IMR-90 (cell line): ENCODE measurements around the gene FAF2. TPM values are rescaled to one million over a fixed set of nuclear protein-coding genes. Genes with fewer than 3 reads are reported as not detected.

Experiments
- ATAC-seq: fragments of 200-7000 bp; cut with Tn5 transposase; 2 replicates; pipeline ENCODE4 v1.9.1; 2020; ENCODE audit warnings: low read depth, mild to moderate bottlenecking, moderate library complexity
- BruUV-seq: library from RNA; stranded (reverse); fragments of 400-500 nt; replicated peaks from 2 replicates; lab custom pipeline; 2021; lab: Mats Ljungman, UMichigan
- CTCF ChIA-PET: fragments of 300-600 bp; formaldehyde crosslinking; extraction: SDS; loops from one replicate; lab custom pipeline; 2021; ENCODE audit warnings: antibody characterized with exemption; lab: Yijun Ruan, JAX
- POLR2A ChIA-PET: fragments of 300-600 bp; sonication (Branson Sonifier 250); formaldehyde crosslinking; loops from one replicate; lab custom pipeline; 2022; ENCODE audit warnings: antibody characterized with exemption; ENCODE audit not compliant: unreplicated experiment; lab: Charles Lee
- DNase-seq: peaks from one replicate; pipeline ENCODE4 v3.0.0; 2013
- H2AFZ ChIP-seq: replicated peaks from 2 replicates; pipeline ENCODE3; 2013; ENCODE audit warnings: low read length, mild to moderate bottlenecking; ENCODE audit not compliant: poor library complexity
- H2AK5ac ChIP-seq: 2 replicates; pipeline ENCODE4 v1.6.1; 2013; ENCODE audit warnings: low read depth, low read length, inconsistent platforms
- H2AK9ac ChIP-seq: replicated peaks from 2 replicates; pipeline ENCODE3; 2013; ENCODE audit warnings: mild to moderate bottlenecking, low read depth, low read length, moderate library complexity; ENCODE audit not compliant: poor library complexity
- H2BK120ac ChIP-seq: 2 replicates; pipeline ENCODE4 v1.6.1; 2013; ENCODE audit warnings: low read depth, low read length, inconsistent platforms
- H2BK15ac ChIP-seq: 3 replicates; pipeline ENCODE4 v1.6.1; 2013; ENCODE audit warnings: low read depth, low read length, inconsistent platforms
- H2BK20ac ChIP-seq: 2 replicates; pipeline ENCODE4 v1.6.1; 2013; ENCODE audit warnings: low read depth, mild to moderate bottlenecking, inconsistent platforms, low read length, moderate library complexity
- H2BK5ac ChIP-seq: 2 replicates; pipeline ENCODE4 v1.6.1; 2013; ENCODE audit warnings: mild to moderate bottlenecking, low read depth, low read length, inconsistent platforms; ENCODE audit not compliant: poor library complexity, severe bottlenecking
- H3K14ac ChIP-seq: replicated peaks from 2 replicates; pipeline ENCODE4 v1.6.1; 2013; ENCODE audit warnings: low read depth, low read length, inconsistent platforms
- H3K18ac ChIP-seq: 2 replicates; pipeline ENCODE4 v1.6.1; 2013; ENCODE audit warnings: low read depth, low read length, control low read depth
- H3K23ac ChIP-seq: 2 replicates; pipeline ENCODE4 v1.6.1; 2013; ENCODE audit warnings: low read depth, low read length, inconsistent platforms
- H3K27ac ChIP-seq: 2 replicates; pipeline ENCODE4 v1.5.1; 2013; ENCODE audit warnings: mild to moderate bottlenecking, control low read depth, low read length; ENCODE audit not compliant: insufficient read depth
- H3K27me3 ChIP-seq: 2 replicates; pipeline ENCODE4 v1.6.1; 2013; ENCODE audit warnings: low read length; ENCODE audit not compliant: control insufficient read depth, insufficient read depth
- H3K36me3 ChIP-seq: 2 replicates; pipeline ENCODE4 v1.6.1; 2013; ENCODE audit warnings: low read length, mixed read lengths; ENCODE audit not compliant: control insufficient read depth, insufficient read depth
- H3K4ac ChIP-seq: 2 replicates; pipeline ENCODE4 v1.6.1; 2013; ENCODE audit warnings: low read depth, low read length, inconsistent platforms
- H3K4me1 ChIP-seq: 2 replicates; pipeline ENCODE4 v1.6.1; 2013; ENCODE audit warnings: low read length, mixed read lengths; ENCODE audit not compliant: control insufficient read depth, insufficient read depth
- H3K4me2 ChIP-seq: 2 replicates; pipeline ENCODE4 v1.6.1; 2013; ENCODE audit warnings: low read depth, mild to moderate bottlenecking, control low read depth, low read length, moderate library complexity
- H3K4me3 ChIP-seq: 2 replicates; pipeline ENCODE4 v1.5.1; 2013; ENCODE audit warnings: low read depth, mild to moderate bottlenecking, control low read depth, low read length, moderate library complexity; ENCODE audit not compliant: insufficient read depth
- H3K56ac ChIP-seq: 2 replicates; pipeline ENCODE4 v1.6.1; 2013; ENCODE audit warnings: low read length, inconsistent platforms; ENCODE audit not compliant: insufficient read depth; ENCODE audit errors: extremely low read depth
- H3K79me1 ChIP-seq, 2 experiments: 2 replicates each; pipeline ENCODE4 v1.6.1; 2013; ENCODE audit warnings: low read length in 2 of 2, inconsistent platforms in 1 of 2, low read depth in 1 of 2
- H3K9ac ChIP-seq: 2 replicates; pipeline ENCODE4 v1.6.1; 2013; ENCODE audit warnings: low read depth, low read length, control low read depth
- H3K9me1 ChIP-seq: 2 replicates; pipeline ENCODE4 v1.6.1; 2013; ENCODE audit warnings: low read length, inconsistent platforms; ENCODE audit not compliant: insufficient read depth
- H3K9me3 ChIP-seq: 2 replicates; pipeline ENCODE4 v1.6.1; 2013; ENCODE audit warnings: low read length; ENCODE audit not compliant: control insufficient read depth, insufficient read depth
- H4K20me1 ChIP-seq: 2 replicates; pipeline ENCODE4 v1.6.1; 2013; ENCODE audit warnings: low read length, inconsistent platforms; ENCODE audit not compliant: insufficient read depth
- H4K5ac ChIP-seq: 2 replicates; pipeline ENCODE4 v1.6.1; 2013; ENCODE audit warnings: mild to moderate bottlenecking, low read depth, low read length, control low read depth
- H4K8ac ChIP-seq, 2 experiments: 2 replicates each; pipeline ENCODE4 v1.6.1; 2013; ENCODE audit warnings: low read depth in 2 of 2, low read length in 2 of 2, control low read depth in 1 of 2, inconsistent platforms in 1 of 2
- H4K91ac ChIP-seq: 2 replicates; pipeline ENCODE4 v1.6.1; 2013; ENCODE audit warnings: low read depth, low read length, inconsistent platforms; ENCODE audit not compliant: insufficient read depth
- BHLHE40 ChIP-seq: fragments of 150-350 bp; IDR thresholded peaks from 2 replicates; pipeline ENCODE4 v1.6.1; 2016; ENCODE audit warnings: mild to moderate bottlenecking, low read depth, low read length
- CEBPB ChIP-seq: IDR thresholded peaks from 2 replicates; pipeline ENCODE4 v1.6.1; 2012; ENCODE audit warnings: low read depth, low read length, improper control_type of control experiment
- CHD1 ChIP-seq: IDR thresholded peaks from 2 replicates; pipeline ENCODE4 v1.6.1; 2012; ENCODE audit warnings: low read depth, low read length, improper control_type of control experiment
- CTCF ChIP-seq: conservative IDR thresholded peaks from 2 replicates; pipeline ENCODE4 v1.5.1; 2012; ENCODE audit warnings: mild to moderate bottlenecking, low read depth, low read length, improper control_type of control experiment
- ELK1 ChIP-seq: fragments of 150-350 bp; IDR thresholded peaks from 2 replicates; pipeline ENCODE4 v1.6.1; 2016; ENCODE audit warnings: low read depth, mild to moderate bottlenecking, low read length, moderate library complexity, borderline replicate concordance
- FOS ChIP-seq: fragments of 150-350 bp; IDR thresholded peaks from 2 replicates; pipeline ENCODE4 v1.6.1; 2016; ENCODE audit warnings: low read depth, low read length
- MAFK ChIP-seq: IDR thresholded peaks from 2 replicates; pipeline ENCODE4 v1.6.1; 2012; ENCODE audit warnings: low read depth, low read length, improper control_type of control experiment
- NFE2L2 ChIP-seq: fragments of 150-350 bp; IDR thresholded peaks from 2 replicates; pipeline ENCODE4 v1.6.1; 2016; ENCODE audit warnings: low read depth, mild to moderate bottlenecking, low read length
- POLR2A ChIP-seq: IDR thresholded peaks from 2 replicates; pipeline ENCODE4 v1.6.1; 2012; ENCODE audit warnings: mild to moderate bottlenecking, low read depth, low read length
- RAD21 ChIP-seq: IDR thresholded peaks from 2 replicates; pipeline ENCODE4 v1.6.1; 2012; ENCODE audit warnings: low read length, improper control_type of control experiment
- RCOR1 ChIP-seq: IDR thresholded peaks from 2 replicates; pipeline ENCODE4 v1.6.1; 2012; ENCODE audit warnings: mild to moderate bottlenecking, low read length, improper control_type of control experiment; ENCODE audit not compliant: insufficient replicate concordance
- RFX5 ChIP-seq: IDR thresholded peaks from 2 replicates; pipeline ENCODE4 v1.8.0; 2012; ENCODE audit warnings: low read depth, mild to moderate bottlenecking, low read length, moderate library complexity
- SMC3 ChIP-seq: fragments of 150-350 bp; IDR thresholded peaks from 2 replicates; pipeline ENCODE4 v1.6.1; 2016; ENCODE audit warnings: low read depth, mild to moderate bottlenecking, antibody characterized with exemption, low read length, moderate library complexity
- USF2 ChIP-seq: fragments of 150-350 bp; IDR thresholded peaks from 2 replicates; pipeline ENCODE4 v1.6.1; 2017; ENCODE audit warnings: mild to moderate bottlenecking, antibody characterized with exemption, low read length, low read depth
- WGBS, 2 experiments: methylation state at CpG; one replicate each; pipeline versions ENCODE4 v1.1.5 to v1.1.7; 2013; ENCODE audit warnings: missing lambda C conversion rate in 2 of 2; ENCODE audit not compliant: insufficient read length in 1 of 2; ENCODE audit errors: extremely low coverage in 2 of 2; 5-methylcytosine and 5-hydroxymethylcytosine counted together
- dilution Hi-C: fragments of 300-500 bp; cut with HindIII; formaldehyde crosslinking; loops from one replicate; pipeline ENCODE4 v1.14.3; 2018; ENCODE audit warnings: low sequenced_read_pairs; ENCODE audit not compliant: unreplicated experiment
- in situ Hi-C: fragments of 300-500 bp; cut with MboI; formaldehyde crosslinking; loops from 3 replicates; pipeline ENCODE4 v1.14.3; 2019; ENCODE audit warnings: low sequenced_read_pairs, inconsistent platforms, mixed read lengths
- intact Hi-C: fragments of 100-400 bp; cut with micrococcal nuclease; formaldehyde crosslinking; loops from 2 replicates; pipeline ENCODE4 v1.10.0; 2022
- polyA plus RNA-seq, 3 experiments: library from polyadenylated mRNA; depleted of rRNA; stranded (reverse); fragments of >200 nt; gene quantifications; 2 replicates each; pipeline ENCODE4 v1.2.3, GENCODE V29; 2012; ENCODE audit warnings: low replicate concordance in 1 of 3
- total RNA-seq: library from RNA; depleted of rRNA; stranded (reverse); fragments of >200 nt; gene quantifications from 2 replicates; pipeline ENCODE4 v1.2.3, GENCODE V29; 2012

FAF2 gene
- total and polyA plus RNA-seq, 2 of the 4 experiments (the other 2 are of a cell fraction), result 32.9 to 47.0 TPM

- Histone ChIP-seq H3K9ac (no peak overlapping the region), H3K4ac (no peak overlapping the region), H4K91ac (no peak overlapping the region), H3K9me1 (no peaks in the 10 kb centered on the region), H3K27ac (no peak overlapping the region), H4K20me1 (no peaks in the 10 kb centered on the region), H3K4me3 (no peak overlapping the region), H2AK5ac (no peak overlapping the region), H3K27me3 (peaks cover 5% of the 10 kb centered on the region), H4K8ac (no peak overlapping the region), H3K36me3 (no peaks in the 10 kb centered on the region), H2BK120ac (no peak overlapping the region), H2BK20ac (no peak overlapping the region), H3K79me1 (no peaks in the 10 kb centered on the region), H2AFZ (no peak overlapping the region), H3K4me1 (peaks cover 3% of the 10 kb centered on the region), H3K4me2 (no peak overlapping the region), H2BK15ac (no peak overlapping the region), H3K56ac (no peak overlapping the region), H3K9me3 (no peaks in the 10 kb centered on the region), H3K23ac (no peak overlapping the region), H2AK9ac (no peak overlapping the region), H3K18ac (no peak overlapping the region), H2BK5ac (no peak overlapping the region), H4K5ac (no peak overlapping the region), H3K14ac (no peak overlapping the region)
- DNase-seq, result no peak
- POLR2A ChIA-PET, result no interaction called here
- no CpG with 5 or more reads among the region's 5 CpGs for WGBS, 2 experiments
- BruUV-seq, result no TSS peak
- intact Hi-C loops, result no loop called here
- ATAC-seq, result no peak
- TF ChIP-seq ELK1 (no peak), BHLHE40 (no peak), FOS (no peak), USF2 (no peak), CEBPB (no peak), NFE2L2 (no peak), CTCF (no peak), SMC3 (no peak), RCOR1 (no peak), RFX5 (no peak), CHD1 (no peak), MAFK (no peak), POLR2A (no peak), RAD21 (no peak)
- CTCF ChIA-PET, result no interaction called here
- dilution Hi-C loops, result no loop called here
- in situ Hi-C loops, result no loop called here
Observed at GRCh38 chr5:176432707-176433106, 15.5 kb upstream of the FAF2 start.
